ENCODE measurements around the gene ARHGAP6.
"Not testable (repeated sequence)": the region's sequence is repeated elsewhere in the genome, so short reads cannot be mapped to it uniquely, and the experiment has no call there.

The ARHGAP6 gene

GRCh38 chrX:11648705-11649519, 16.8 kb downstream of the ARHGAP6 start:
- no peak for DNase-seq (ENCODE audit: low spot score)

GRCh38 chrX:11647138-11647537, 18.6 kb downstream of the ARHGAP6 start:
- no peak for DNase-seq (ENCODE audit: low spot score)

GRCh38 chrX:11641349-11642065, 24.2 kb downstream of the ARHGAP6 start:
- DNase-seq (ENCODE audit: low spot score), result no peak

- no peak for DNase-seq (ENCODE audit: low spot score)
These were observed 25.6 kb downstream of the ARHGAP6 start for GRCh38 chrX:11640089-11640488.

GRCh38 chrX:11632732-11633131, 33.0 kb downstream of the ARHGAP6 start:
- DNase-seq (ENCODE audit: low spot score), result no peak

- DNase-seq (ENCODE audit: low spot score), result no peak
These were observed 36.0 kb downstream of the ARHGAP6 start for GRCh38 chrX:11629593-11630211.

- DNase-seq (ENCODE audit: low spot score), result no peak
These were observed 37.3 kb downstream of the ARHGAP6 start for GRCh38 chrX:11628399-11628798.

GRCh38 chrX:11626351-11626750, 39.4 kb downstream of the ARHGAP6 start:
- no peak for DNase-seq (ENCODE audit: low spot score)

GRCh38 chrX:11619441-11619840, 46.3 kb downstream of the ARHGAP6 start:
- DNase-seq (ENCODE audit: low spot score), result no peak

GRCh38 chrX:11614253-11614652, 51.5 kb downstream of the ARHGAP6 start:
- not testable (repeated sequence) for DNase-seq (ENCODE audit: low spot score)

GRCh38 chrX:11611965-11612364, 53.8 kb downstream of the ARHGAP6 start:
- no peak for DNase-seq (ENCODE audit: low spot score)

- DNase-seq (ENCODE audit: low spot score), result no peak
These were observed 54.6 kb downstream of the ARHGAP6 start for GRCh38 chrX:11611161-11611560.

GRCh38 chrX:11609109-11609508, 56.6 kb downstream of the ARHGAP6 start:
- DNase-seq (ENCODE audit: low spot score), result no peak

GRCh38 chrX:11606408-11606807, 59.3 kb downstream of the ARHGAP6 start:
- DNase-seq (ENCODE audit: low spot score), result no peak

- no peak for DNase-seq (ENCODE audit: low spot score)
These were observed 65.1 kb downstream of the ARHGAP6 start for GRCh38 chrX:11600578-11600977.

GRCh38 chrX:11597479-11597878, 68.2 kb downstream of the ARHGAP6 start:
- DNase-seq (ENCODE audit: low spot score), result no peak

- no peak for DNase-seq (ENCODE audit: low spot score)
These were observed 73.9 kb downstream of the ARHGAP6 start for GRCh38 chrX:11591723-11592346.

- no peak for DNase-seq (ENCODE audit: low spot score)
These were observed 76.1 kb downstream of the ARHGAP6 start for GRCh38 chrX:11589641-11590040.

GRCh38 chrX:11588097-11588496, 77.6 kb downstream of the ARHGAP6 start:
- no peak for DNase-seq (ENCODE audit: low spot score)

GRCh38 chrX:11585174-11585573, 80.5 kb downstream of the ARHGAP6 start:
- DNase-seq (ENCODE audit: low spot score), result no peak

GRCh38 chrX:11580789-11581188, 84.9 kb downstream of the ARHGAP6 start:
- no peak for DNase-seq (ENCODE audit: low spot score)

Measured in HuH-7.5 (cell line).